ENCODE measurements around the gene CD68.

DNA sequence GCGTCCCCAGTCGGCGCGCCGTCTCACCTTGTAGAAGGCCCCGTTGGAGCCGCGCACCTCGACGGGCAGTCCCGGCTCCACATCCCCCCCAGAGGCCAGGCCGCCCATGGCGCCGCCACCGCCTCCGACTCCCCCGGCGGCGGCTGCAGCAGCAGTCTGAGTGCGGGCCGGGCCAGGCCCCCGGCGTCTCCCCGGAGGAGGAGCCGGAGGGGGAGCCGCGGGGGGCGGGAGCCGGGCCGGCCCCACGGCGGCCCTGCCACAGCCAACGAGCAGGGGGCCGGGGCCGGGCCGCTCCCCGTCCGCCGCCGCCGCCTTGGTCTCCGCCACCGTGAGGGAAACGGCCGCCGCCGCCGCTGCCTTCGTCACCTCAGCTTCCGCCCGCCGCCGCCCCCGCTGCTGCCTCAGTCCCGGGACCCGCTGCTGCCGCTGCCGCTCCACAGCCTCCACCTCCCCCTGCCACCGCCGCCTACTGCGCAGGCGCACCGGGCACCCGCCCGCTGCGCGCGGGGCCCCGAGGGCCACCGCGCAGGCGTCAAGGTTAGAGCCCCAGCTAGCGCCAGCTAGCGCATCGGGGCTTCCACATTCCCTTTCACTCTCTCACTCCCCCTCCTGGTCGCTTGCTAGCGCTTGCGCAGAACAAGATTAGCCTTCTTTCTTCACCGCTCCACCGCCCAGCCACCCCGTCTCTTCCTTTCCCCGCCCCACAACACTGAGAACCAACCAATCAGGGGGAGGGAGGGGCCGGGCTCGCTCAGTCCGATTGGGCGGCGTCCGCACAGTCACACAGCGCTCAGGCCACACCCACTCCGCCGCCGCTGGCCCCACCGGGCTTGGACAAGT lies 35.2 kb downstream of the CD68 start, which contains the start of gene FXR2:
- TF ChIP-seq, protein P1, sequence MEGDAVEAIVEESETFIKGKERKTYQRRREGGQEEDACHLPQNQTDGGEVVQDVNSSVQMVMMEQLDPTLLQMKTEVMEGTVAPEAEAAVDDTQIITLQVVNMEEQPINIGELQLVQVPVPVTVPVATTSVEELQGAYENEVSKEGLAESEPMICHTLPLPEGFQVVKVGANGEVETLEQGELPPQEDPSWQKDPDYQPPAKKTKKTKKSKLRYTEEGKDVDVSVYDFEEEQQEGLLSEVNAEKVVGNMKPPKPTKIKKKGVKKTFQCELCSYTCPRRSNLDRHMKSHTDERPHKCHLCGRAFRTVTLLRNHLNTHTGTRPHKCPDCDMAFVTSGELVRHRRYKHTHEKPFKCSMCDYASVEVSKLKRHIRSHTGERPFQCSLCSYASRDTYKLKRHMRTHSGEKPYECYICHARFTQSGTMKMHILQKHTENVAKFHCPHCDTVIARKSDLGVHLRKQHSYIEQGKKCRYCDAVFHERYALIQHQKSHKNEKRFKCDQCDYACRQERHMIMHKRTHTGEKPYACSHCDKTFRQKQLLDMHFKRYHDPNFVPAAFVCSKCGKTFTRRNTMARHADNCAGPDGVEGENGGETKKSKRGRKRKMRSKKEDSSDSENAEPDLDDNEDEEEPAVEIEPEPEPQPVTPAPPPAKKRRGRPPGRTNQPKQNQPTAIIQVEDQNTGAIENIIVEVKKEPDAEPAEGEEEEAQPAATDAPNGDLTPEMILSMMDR (IDR thresholded peaks at IDR 0.05), result peak; percentile 34 to 86 (median 67)
- TF ChIP-seq POLR2A (IDR thresholded peaks at IDR 0.05) (peak; percentile 71), POLR2AphosphoS5 (IDR thresholded peaks at IDR 0.05) (peak; percentile 88 to 89 (median 89)), EP300 (IDR thresholded peaks at IDR 0.05; ENCODE audit: low read depth) (no peak)
